HG03280 (cell line): ENCODE data around the gene MRPL14.

Experiments used
- ATAC-seq: cut with Tn5 transposase; IDR thresholded peaks from one replicate; pipeline ENCODE4 v1.9.1; 2021; ENCODE audit warnings: mild to moderate bottlenecking, moderate library complexity; ENCODE audit not compliant: unreplicated experiment

Gene MRPL14

GRCh38 chr6:44081753-44082152 is 45.5 kb downstream of the MRPL14 start:
- no peak for ATAC-seq

- no peak for ATAC-seq
These were observed 46.4 kb downstream of the MRPL14 start for GRCh38 chr6:44080561-44081521.

GRCh38 chr6:44079672-44080071 is 47.6 kb downstream of the MRPL14 start:
- ATAC-seq: no peak

- no peak for ATAC-seq
These were observed 48.2 kb downstream of the MRPL14 start for GRCh38 chr6:44078827-44079671.

- no peak for ATAC-seq
These were observed 48.9 kb downstream of the MRPL14 start for GRCh38 chr6:44078219-44078826.

- ATAC-seq: no peak
These were observed 49.9 kb downstream of the MRPL14 start for GRCh38 chr6:44077214-44077946.

- ATAC-seq: no peak
These were observed 50.7 kb downstream of the MRPL14 start for GRCh38 chr6:44076356-44077213.

GRCh38 chr6:44075647-44076355 is 51.5 kb downstream of the MRPL14 start:
- no peak for ATAC-seq

GRCh38 chr6:44074813-44075646 is 52.2 kb downstream of the MRPL14 start:
- ATAC-seq: no peak

GRCh38 chr6:44074439-44074812 is 52.8 kb downstream of the MRPL14 start:
- ATAC-seq: no peak

- no peak for ATAC-seq
These were observed 53.4 kb downstream of the MRPL14 start for GRCh38 chr6:44073612-44074438.

GRCh38 chr6:44072959-44073611 is 54.2 kb downstream of the MRPL14 start:
- ATAC-seq: peak; percentile 60

- no peak for ATAC-seq
These were observed 54.7 kb downstream of the MRPL14 start for GRCh38 chr6:44072452-44072958.

- no peak for ATAC-seq
These were observed 55.4 kb downstream of the MRPL14 start for GRCh38 chr6:44071670-44072451.

GRCh38 chr6:44068607-44069296 is 58.5 kb downstream of the MRPL14 start:
- no peak for ATAC-seq
